Heart left ventricle (tissue), 16 donors: Measurements from ENCODE around the gene MAP4K2. TPM values are rescaled to one million over a fixed set of nuclear protein-coding genes. Genes with fewer than 3 reads are reported as not detected.

Source experiments
- ATAC-seq, 4 donors: fragments of 200-7000 bp; cut with Tn5 transposase; one replicate each; pipeline ENCODE4 v1.9.1; 2020 to 2022; ENCODE audit warnings: moderate library complexity in 4 of 4, mild to moderate bottlenecking in 3 of 4, moderate number of reproducible peaks in 1 of 4
- DNase-seq, 5 donors: peaks; one replicate each; pipeline ENCODE4 v3.0.0-alpha.2; 2020
- H3K27ac ChIP-seq, 12 donors: fragments of 200-600 bp; sonication (generic) in 4 of 12; one replicate each; pipeline versions ENCODE4 v1.5.0 to v1.8.0; 2016 to 2022; ENCODE audit warnings: mild to moderate bottlenecking in 2 of 12
- H3K27me3 ChIP-seq, 9 donors: fragments of 200-600 bp; sonication (generic) in 2 of 9; one replicate each; pipeline versions ENCODE4 v1.5.1 to v1.8.0; 2016 to 2022; ENCODE audit warnings: mild to moderate bottlenecking in 3 of 9
- H3K36me3 ChIP-seq, 9 donors: fragments of 200-600 bp; sonication (generic) in 2 of 9; one replicate each; pipeline versions ENCODE4 v1.5.0 to v1.8.0; 2018 to 2022; ENCODE audit warnings: mild to moderate bottlenecking in 2 of 9
- H3K4me1 ChIP-seq, 12 donors: fragments of 200-600 bp; sonication (generic) in 4 of 12; one replicate each; pipeline versions ENCODE4 v1.5.0 to v1.8.0; 2016 to 2022; ENCODE audit warnings: mild to moderate bottlenecking in 3 of 12
- H3K4me3 ChIP-seq, 12 donors: fragments of 200-600 bp; sonication (generic) in 4 of 12; one replicate each; pipeline versions ENCODE4 v1.5.0 to v1.8.0; 2017 to 2022; ENCODE audit warnings: mild to moderate bottlenecking in 9 of 12, moderate library complexity in 4 of 12
- H3K9me3 ChIP-seq, 12 donors: fragments of 200-600 bp; sonication (generic) in 4 of 12; one replicate each; pipeline versions ENCODE4 v1.5.0 to v1.8.0; 2016 to 2022; ENCODE audit warnings: mild to moderate bottlenecking in 1 of 12
- CTCF ChIP-seq, 12 donors: fragments of 200-600 bp; sonication (generic) in 4 of 12; IDR thresholded peaks; one replicate each; pipeline versions ENCODE4 v1.5.0 to v1.8.0; 2018 to 2022; ENCODE audit warnings: antibody characterized with exemption in 12 of 12, mild to moderate bottlenecking in 5 of 12
- POLR2A ChIP-seq, 2 donors: fragments of 450-650 bp; IDR thresholded peaks; one replicate each; pipeline ENCODE4 v1.6.1; 2017; ENCODE audit warnings: antibody characterized with exemption in 2 of 2, mild to moderate bottlenecking in 2 of 2, moderate library complexity in 2 of 2
- WGBS, 4 donors: extraction: QIAGEN DNeasy Blood & Tissue Kit in 2 of 4; methylation state at CpG; one replicate each; pipeline versions ENCODE4 v1.1.5 to v1.1.7; 2013 to 2018; 5-methylcytosine and 5-hydroxymethylcytosine counted together
- intact Hi-C, 10 donors: fragments of 100-400 bp; cut with DNase I; formaldehyde crosslinking; loops; one replicate each; pipeline versions ENCODE4 v1.11.1 to v1.14.2; 2022
- polyA plus RNA-seq, 2 donors: library from polyadenylated mRNA; stranded (reverse); fragments of 200-250 nt; gene quantifications; one replicate each; pipeline ENCODE4 v1.2.3, GENCODE V29; 2013
- total RNA-seq, 9 donors: library from RNA; depleted of rRNA in 2 of 9; stranded (reverse); fragments of >200 nt in 2 of 9; fragmentation: NEBNext Ultra II Directional in 3 of 9; extraction: Animal tissue kit (Norgen Biotek cat#: 25700) in 3 of 9; gene quantifications; one replicate each; pipeline versions ENCODE4 v1.1.0 to v1.2.4, GENCODE V29; 2016 to 2023
- donor health status: ischemic (EF 13 %, LVEDD 7.1; RV severe dilation, severe dysfunction).
- donor health status: healthy with polysubstance abuse.
- donor health status: DM: no; HTN: yes; CAD: no.
- donor health status: DM: no; HTN: no; CAD: no.
- donor health status: ischemic (EF 25% LVEDD 6.9; RV normal size, moderate dysfunction).
- donor health status: ischemic (EF 25% LVEDD 5.7; RV mildly dilated, moderate dysfunction).
- donor health status: healthy.
- donor health status: DM: yes; HTN: yes; CAD: no.
- donor health status: ischemic (EF 35%, LVEDD 5.7; RV mildly dilated, moderate dysfunction).
- donor health status: nonischemic (EF 11% LVEDD 7.7; RV severe dilation, severe dysfunction).
- donor health status: DM: yes; HTN: yes; CAD: no.
- donor health status: PGD.
- donor health status: ischemic (EF 29% LVEDD 5.4; RV normal size, mild dysfunction).
- donor health status: nonischemic (EF 23%, LVEDD 6.1; RV moderate dilation, normal function).

Gene MAP4K2
- total and polyA plus RNA-seq, 11 donors, result 7.0 to 27.5 (median 8.6) TPM

- Histone ChIP-seq H3K36me3 (peaks cover 0 to 31% (median 25%) of the 10 kb centered on the region in 9 donors), H3K27me3 (no peaks in the 10 kb centered on the region), H3K4me3 (no peak overlapping the region), H3K9me3 (no peaks in the 10 kb centered on the region), H3K4me1 (peaks cover 5 to 47% (median 24%) of the 10 kb centered on the region in 12 donors), H3K27ac (peak overlapping the region in 11 of 12 donors; percentile 5 to 95 (median 90))
- TF ChIP-seq CTCF (IDR thresholded peaks at IDR 0.05), result no peak
- TF ChIP-seq POLR2A (IDR thresholded peaks at IDR 0.05), result no peak
- 68 to 85% (median 78%) methylated on average over 14 to 26 of the region's 26 CpGs for WGBS, 4 donors
- DNase-seq, result no peak
- no peak for ATAC-seq
- intact Hi-C loops, result no loop called here
These were observed 2.5 kb downstream of the MAP4K2 start for GRCh38 chr11:64800303-64801157.

GRCh38 chr11:64799623-64800302 is 3.3 kb downstream of the MAP4K2 start:
- 56 to 70% (median 66%) methylated on average over 13 to 14 of the region's 14 CpGs for WGBS, 4 donors
- Histone ChIP-seq H3K4me3 (no peak overlapping the region), H3K4me1 (peaks cover 5 to 47% (median 24%) of the 10 kb centered on the region in 12 donors), H3K27me3 (no peaks in the 10 kb centered on the region), H3K36me3 (peaks cover 0 to 29% (median 17%) of the 10 kb centered on the region in 9 donors), H3K27ac (peak overlapping the region in 8 of 12 donors; percentile 4 to 92 (median 26)), H3K9me3 (no peaks in the 10 kb centered on the region)
- ATAC-seq (no peak), DNase-seq (no peak)
- intact Hi-C loops, result no loop called here
- TF ChIP-seq CTCF (IDR thresholded peaks at IDR 0.05) (no peak), POLR2A (IDR thresholded peaks at IDR 0.05) (no peak)

GRCh38 chr11:64799256-64799622 is 3.8 kb downstream of the MAP4K2 start:
- Histone ChIP-seq H3K4me3 (no peak overlapping the region), H3K4me1 (peaks cover 5 to 42% (median 21%) of the 10 kb centered on the region in 12 donors), H3K27ac (peak overlapping the region in 1 of 12 donors; percentile 26), H3K9me3 (no peaks in the 10 kb centered on the region), H3K27me3 (no peaks in the 10 kb centered on the region), H3K36me3 (peaks cover 0 to 25% (median 15%) of the 10 kb centered on the region in 9 donors)
- ATAC-seq (no peak), DNase-seq (no peak)
- intact Hi-C loops, result no loop called here
- TF ChIP-seq CTCF (IDR thresholded peaks at IDR 0.05), result no peak
- no peak for TF ChIP-seq POLR2A (IDR thresholded peaks at IDR 0.05)
- WGBS, 4 donors, result 83 to 91% (median 85%) methylated on average over 7 of the region's 7 CpGs
